ENCODE measurements around the gene ANKRD6.

Gene ANKRD6

DNA sequence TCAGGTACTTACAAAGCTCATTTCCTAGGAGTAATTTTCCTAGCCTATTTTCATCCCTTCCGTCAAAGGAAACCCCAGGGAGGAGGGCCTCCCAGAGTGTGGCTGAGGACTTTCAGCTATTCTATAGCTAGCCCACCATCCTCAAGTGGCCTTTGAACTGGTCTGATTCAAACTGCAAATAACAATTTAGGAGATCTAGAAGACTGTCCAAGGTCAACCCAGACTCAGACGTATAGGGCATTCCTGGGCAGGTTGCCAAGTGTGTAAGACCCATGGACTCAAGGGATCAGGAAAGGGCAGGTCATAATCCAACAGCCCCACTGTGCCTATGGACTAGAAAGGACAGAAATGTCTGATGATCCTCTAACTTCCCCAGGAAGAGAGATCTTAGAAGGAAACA, 18.7 kb upstream of the ANKRD6 start:
- DNase-seq, result no peak

GRCh38 chr6:89415185-89415584, 17.8 kb upstream of the ANKRD6 start:
- no peak for DNase-seq

GRCh38 chr6:89416796-89417195, 16.2 kb upstream of the ANKRD6 start:
- DNase-seq, result no peak

DNA sequence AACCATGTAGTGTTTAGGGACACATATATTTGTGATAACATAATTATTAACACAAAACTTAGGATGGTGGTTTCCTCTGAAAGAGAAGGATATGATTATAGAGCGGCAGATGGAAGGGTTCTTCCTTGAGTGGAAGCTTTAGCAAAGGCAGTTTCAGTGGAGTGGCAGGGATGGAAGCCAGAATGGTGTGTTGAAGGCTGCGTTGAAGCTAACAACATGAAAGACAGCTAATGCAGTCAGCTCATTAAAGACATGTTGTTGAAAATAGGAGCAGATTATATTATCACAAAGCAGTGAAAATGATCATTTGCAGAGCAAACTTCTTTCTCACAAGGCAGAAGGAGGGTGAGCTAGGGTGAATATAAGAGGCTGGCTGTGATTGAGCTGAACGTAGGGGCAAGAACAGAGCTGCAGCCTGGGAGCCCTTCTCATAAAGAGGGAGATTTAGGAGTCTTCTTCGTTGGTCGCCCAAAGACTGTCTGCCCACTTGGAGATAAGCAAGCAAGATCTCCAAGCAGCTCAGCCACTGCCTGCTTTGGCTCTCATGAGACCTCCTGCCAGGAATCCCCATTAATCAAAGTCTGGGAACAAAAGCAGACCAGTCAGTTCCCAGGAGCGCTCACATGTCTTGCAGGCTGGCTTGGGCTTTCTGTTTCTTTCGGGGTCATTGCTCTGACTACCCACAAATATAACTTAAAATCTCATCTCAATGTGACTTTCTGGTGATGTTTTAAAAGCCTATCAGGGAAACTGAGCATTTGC, 2.6 kb upstream of the ANKRD6 start:
- DNase-seq, result no peak

- no peak for DNase-seq
These were observed 549 bp downstream of the ANKRD6 start for GRCh38 chr6:89433252-89434149.

- no peak for DNase-seq
These were observed 1.2 kb downstream of the ANKRD6 start for GRCh38 chr6:89434150-89434499.

- DNase-seq, result no peak
These were observed 2.0 kb downstream of the ANKRD6 start for GRCh38 chr6:89434954-89435353.

GRCh38 chr6:89436226-89436625, 3.3 kb downstream of the ANKRD6 start:
- no peak for DNase-seq

DNA sequence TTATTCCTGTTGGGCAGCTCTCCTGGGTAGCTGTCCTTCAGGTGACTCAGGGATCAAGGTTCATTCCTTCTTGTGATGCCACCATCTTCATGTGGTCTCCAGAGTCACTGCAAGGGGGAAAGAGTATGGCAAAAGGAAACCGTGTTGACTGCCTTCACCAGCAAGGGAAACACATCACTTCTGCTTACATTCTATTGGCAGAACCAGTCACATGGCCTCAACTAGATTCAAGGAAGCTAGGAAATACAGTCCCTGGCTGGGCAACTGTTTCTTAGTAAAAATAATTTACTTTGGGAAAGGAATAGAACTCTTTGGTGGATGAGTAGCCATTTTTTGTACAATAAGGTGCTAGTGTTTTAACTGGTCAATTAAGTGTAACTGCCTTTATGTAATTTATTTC, 5.3 kb downstream of the ANKRD6 start:
- no peak for DNase-seq

- no peak for DNase-seq
These were observed 6.1 kb downstream of the ANKRD6 start for GRCh38 chr6:89439014-89439413.

- no peak for DNase-seq
These were observed 7.2 kb downstream of the ANKRD6 start for GRCh38 chr6:89440200-89440599.

DNA sequence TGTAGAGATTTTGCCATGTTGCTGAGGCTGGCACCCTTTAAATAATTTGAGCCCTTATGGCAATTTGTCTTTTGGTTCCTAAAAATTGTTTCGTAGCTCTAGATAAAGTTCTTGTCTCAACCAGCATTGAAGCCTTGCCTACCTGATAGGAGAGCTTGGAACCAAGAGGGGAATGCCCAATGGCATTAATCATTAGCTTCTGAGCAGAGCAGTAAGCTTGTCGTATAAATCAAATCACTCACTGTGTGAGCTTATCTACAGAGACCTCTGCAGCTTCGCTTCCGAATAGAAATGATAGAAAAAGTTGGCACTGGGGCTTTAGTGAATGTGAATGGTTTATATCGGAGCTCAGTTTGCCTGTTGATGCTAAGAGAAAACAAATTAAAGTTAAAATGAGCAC, 10.7 kb downstream of the ANKRD6 start:
- DNase-seq, result no peak

DNA sequence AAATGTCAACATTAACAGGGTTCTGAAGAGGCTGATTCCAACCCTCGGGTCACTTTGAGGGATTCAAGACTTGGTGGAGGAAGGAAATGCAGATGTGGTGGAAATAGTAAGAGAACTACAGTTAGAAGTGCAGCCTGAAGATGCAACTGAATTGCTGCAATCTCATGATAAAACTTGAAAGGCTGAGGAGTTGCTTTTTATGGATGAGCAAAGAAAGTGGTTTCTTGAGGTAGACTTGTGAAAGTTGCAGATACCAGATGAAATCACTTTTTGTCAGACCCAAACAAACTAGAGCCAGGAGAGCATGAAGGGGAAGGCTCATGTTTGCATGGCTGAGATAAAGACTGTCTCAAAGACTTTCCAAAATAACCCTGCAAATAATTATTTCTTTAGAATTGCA, 16.2 kb downstream of the ANKRD6 start:
- no peak for DNase-seq

- DNase-seq, result no peak
These were observed 19.3 kb downstream of the ANKRD6 start for GRCh38 chr6:89452281-89452680.

DNA sequence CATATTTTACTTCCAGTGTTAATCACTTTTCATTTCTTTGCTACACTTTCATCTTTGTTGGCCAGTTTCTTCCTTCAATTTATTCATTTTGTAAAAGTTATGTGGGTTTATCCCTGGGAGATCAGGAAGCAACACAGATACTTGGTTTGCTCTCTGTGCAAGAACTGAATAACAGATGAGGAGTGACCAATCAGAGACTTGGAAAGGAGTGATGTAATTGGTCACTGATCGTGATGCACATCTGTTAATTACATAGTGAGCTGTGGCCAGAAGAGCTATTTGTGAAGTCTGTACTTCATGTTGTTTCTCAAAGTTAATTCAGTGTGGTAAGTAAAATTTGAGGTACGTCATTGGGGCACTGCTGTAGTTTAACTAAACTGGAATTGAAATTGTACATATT, 21.3 kb downstream of the ANKRD6 start:
- DNase-seq, result no peak

DNA sequence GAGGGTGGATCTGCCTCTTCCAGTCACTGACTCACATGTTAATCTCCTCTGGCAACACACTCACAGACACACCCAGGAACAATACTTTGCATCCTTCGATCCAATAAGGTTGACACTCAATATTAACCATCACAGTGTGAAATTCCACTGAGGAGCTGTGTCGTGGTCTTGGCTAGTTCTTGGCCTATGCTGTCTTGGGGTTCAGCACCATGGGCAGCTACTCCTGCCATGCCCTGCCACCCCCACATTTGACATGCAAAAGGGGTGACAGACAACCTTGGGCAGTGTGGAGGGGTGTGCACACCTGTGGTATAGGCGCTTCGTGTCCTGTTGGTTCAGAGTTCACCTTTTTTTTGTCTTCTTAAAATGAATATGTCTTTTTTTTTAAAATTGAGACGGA, 25.8 kb downstream of the ANKRD6 start:
- DNase-seq, result no peak

DNA sequence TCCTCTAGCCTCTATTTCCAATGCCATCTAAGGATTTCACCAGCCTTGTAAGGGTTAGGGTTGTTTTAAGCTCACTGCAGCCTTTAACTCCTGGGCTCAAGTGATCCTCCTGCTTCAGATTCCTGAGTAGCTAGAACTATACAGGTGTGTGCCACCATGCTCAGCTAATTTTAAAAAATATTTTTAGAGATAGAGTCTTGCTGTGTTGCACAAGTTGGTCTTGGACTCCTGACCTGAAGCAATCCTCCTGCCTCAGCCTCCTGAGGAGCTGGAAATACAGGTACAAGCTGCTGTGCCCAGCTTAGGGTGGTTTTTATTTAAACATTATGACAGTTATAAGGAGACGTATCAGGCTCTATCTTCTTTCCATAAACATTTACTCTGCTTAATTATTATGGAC, 26.5 kb downstream of the ANKRD6 start:
- DNase-seq, result no peak

DNA sequence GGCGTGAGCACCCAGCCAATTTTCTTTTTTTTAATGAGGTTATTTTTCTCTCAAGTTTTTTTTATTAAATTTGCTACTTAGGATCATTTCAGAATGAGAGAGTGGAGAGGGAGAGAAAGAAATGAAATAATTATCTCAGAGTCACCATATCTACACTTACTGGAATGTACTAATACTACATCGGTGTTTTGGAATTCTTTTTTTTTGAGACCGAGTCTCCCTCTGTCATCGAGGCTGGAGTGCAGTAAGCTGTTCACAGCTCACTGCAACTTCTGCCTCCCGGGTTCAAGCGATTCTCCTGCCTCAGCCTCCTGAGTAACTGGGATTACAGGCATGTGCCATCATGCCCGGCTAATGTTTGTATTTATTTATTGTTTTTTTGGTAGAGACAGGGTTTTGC, 27.8 kb downstream of the ANKRD6 start:
- DNase-seq, result no peak

GRCh38 chr6:89462503-89462902, 29.6 kb downstream of the ANKRD6 start:
- DNase-seq, result no peak

GRCh38 chr6:89464295-89464694, 31.3 kb downstream of the ANKRD6 start:
- DNase-seq, result no peak

DNA sequence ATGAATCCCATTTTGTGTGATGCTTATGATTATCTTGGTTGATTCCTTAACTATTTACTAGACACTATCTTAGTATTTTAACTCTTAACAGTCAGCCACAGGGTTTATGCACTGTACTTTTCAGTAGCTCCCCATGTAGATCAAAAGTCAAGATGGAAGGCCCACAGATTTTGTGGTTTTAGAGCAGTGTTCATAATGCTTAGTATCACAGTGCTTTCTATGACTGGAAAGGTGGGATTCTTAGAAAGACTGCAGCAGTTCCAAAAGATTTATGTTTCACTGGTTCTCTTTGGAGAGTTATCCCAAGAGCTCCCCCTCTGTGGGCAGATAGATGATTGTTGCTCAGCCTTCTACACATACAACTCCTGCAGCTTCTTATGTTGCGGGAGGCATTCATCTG, 34.5 kb downstream of the ANKRD6 start:
- DNase-seq, result no peak

DNA sequence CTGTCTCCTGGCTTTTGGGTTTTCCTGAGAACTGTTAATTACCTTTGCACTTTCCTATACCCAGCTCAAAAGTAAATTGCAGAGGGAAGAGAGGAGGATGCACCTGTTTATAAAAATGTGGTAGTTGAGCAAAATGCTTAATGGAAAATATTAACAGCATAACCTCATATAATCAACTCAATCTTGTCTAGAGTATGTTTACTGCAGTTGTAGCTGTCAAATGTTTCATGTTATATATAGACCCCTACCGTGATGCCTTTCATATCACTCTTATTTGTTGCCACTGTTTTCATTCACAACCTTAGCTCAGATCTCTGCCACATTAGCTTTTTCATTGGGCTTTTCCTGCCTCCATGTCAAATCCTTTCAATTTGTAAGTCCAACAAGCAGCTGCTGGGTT, 36.0 kb downstream of the ANKRD6 start:
- no peak for DNase-seq

- no peak for DNase-seq
These were observed 38.4 kb downstream of the ANKRD6 start for GRCh38 chr6:89471287-89471867.

DNA sequence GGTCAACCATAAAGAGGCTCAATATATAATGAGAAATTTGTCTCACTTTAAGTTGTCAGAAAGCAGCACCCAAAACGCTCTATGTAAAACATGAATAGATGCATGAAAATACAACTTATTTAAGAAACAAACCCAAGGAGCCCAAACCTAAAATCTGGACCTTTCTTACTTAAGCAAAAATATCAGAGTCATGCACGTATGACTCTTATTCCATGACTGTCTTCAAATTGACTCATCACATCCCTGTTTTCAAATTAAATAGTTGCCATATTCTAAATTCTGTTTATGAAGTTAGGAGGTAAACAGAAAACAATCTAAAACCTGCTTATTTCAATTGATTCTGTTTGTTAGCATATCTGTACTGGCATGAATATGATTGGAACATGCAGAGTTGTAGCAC, 42.1 kb downstream of the ANKRD6 start:
- DNase-seq, result no peak
